GM21360 (cell line): ENCODE measurements around the gene RAB3A.
"Not testable (repeated sequence)": the region's sequence is repeated elsewhere in the genome, so short reads cannot be mapped to it uniquely, and the experiment has no call there.

Experiments
- ATAC-seq: cut with Tn5 transposase; IDR thresholded peaks from one replicate; pipeline ENCODE4 v1.9.1; 2021; ENCODE audit warnings: mild to moderate bottlenecking, moderate library complexity; ENCODE audit not compliant: unreplicated experiment

RAB3A gene

GRCh38 chr19:18171605-18172327, 32.1 kb downstream of the RAB3A start:
- no peak for ATAC-seq

GRCh38 chr19:18170714-18171255, 33.1 kb downstream of the RAB3A start:
- no peak for ATAC-seq

GRCh38 chr19:18168673-18169381, 35.0 kb downstream of the RAB3A start:
- no peak for ATAC-seq

- no peak for ATAC-seq
These were observed 35.7 kb downstream of the RAB3A start for GRCh38 chr19:18167975-18168645.

GRCh38 chr19:18167011-18167410, 36.8 kb downstream of the RAB3A start:
- no peak for ATAC-seq

- no peak for ATAC-seq
These were observed 37.9 kb downstream of the RAB3A start for GRCh38 chr19:18165794-18166544.

- no peak for ATAC-seq
These were observed 39.8 kb downstream of the RAB3A start for GRCh38 chr19:18164072-18164471.

GRCh38 chr19:18161636-18162002, 42.2 kb downstream of the RAB3A start:
- no peak for ATAC-seq

GRCh38 chr19:18160971-18161635, 42.7 kb downstream of the RAB3A start:
- ATAC-seq = peak; percentile 62

- no peak for ATAC-seq
These were observed 43.3 kb downstream of the RAB3A start for GRCh38 chr19:18160493-18160970.

- ATAC-seq = no peak
These were observed 44.0 kb downstream of the RAB3A start for GRCh38 chr19:18159810-18160209.

- ATAC-seq = not testable (repeated sequence)
These were observed 44.7 kb downstream of the RAB3A start for GRCh38 chr19:18159059-18159616.

GRCh38 chr19:18158467-18158866, 45.4 kb downstream of the RAB3A start:
- ATAC-seq = no peak

GRCh38 chr19:18157465-18158063, 46.3 kb downstream of the RAB3A start:
- no peak for ATAC-seq

GRCh38 chr19:18156841-18157464, 46.9 kb downstream of the RAB3A start:
- ATAC-seq = no peak

- ATAC-seq = no peak
These were observed 47.6 kb downstream of the RAB3A start for GRCh38 chr19:18156268-18156667.

GRCh38 chr19:18155095-18156087, 48.5 kb downstream of the RAB3A start:
- ATAC-seq = no peak
